ENCODE results near the gene PPP1R12C. TPM values are rescaled to one million over a fixed set of nuclear protein-coding genes. Genes with fewer than 3 reads are reported as not detected.

Gene PPP1R12C
- total and polyA plus RNA-seq, 9 donors, result 21.4 to 152 (median 110) TPM

DNA sequence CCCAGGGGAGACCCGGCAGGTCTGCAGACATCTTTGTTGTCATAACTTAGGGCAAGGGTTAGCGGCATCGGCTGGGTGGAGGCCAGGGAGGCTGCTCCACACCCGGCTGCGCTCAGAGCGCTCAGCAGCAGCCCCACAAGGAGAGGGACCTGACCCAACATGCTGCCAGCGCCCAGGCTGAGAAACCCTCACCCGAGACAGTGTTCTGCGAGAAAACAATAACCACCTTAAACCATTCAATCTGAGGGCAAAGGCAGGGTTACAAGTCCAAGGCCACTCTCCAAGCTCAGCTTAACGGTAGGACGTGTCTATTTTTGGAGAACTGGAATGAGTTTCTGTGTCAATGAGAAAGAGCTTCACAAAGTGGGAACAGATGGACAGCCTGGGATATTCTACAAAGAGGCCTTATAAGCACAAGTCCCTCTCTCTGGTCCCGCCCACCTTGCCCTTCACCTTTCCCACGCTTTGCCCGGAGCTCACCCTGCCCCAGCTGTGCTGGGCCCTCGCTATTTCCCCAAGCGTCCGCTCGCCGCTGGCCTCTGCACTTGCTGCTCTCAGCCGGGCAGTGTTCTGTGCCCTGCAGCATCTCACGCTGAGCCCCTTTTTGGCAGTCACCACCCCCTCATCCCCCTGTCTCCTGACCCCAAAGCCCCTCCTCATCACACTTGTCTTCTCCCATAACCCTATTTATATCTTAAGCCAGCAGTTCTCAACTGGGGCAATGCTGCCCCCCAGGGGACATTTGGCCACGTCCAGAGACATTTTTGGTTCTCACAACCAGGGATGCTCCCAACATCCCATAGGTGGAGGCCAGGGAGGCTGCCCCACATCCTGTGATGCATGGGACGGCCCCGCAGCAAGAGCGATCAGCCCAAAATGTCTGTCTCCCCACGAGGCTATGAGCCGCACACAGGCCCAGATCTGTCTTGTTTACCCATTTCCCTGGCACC, 17.6 kb downstream of the PPP1R12C start:
- Histone ChIP-seq H3K4me1 (ENCODE audit: insufficient read depth) (no peaks in the 10 kb centered on the region), H3K36me3 (no peaks in the 10 kb centered on the region), H3K4me3 (no peak overlapping the region), H3K27ac (no peak overlapping the region), H3K9me3 (no peaks in the 10 kb centered on the region), H3K27me3 (no peaks in the 10 kb centered on the region)
- TF ChIP-seq CTCF (IDR thresholded peaks at IDR 0.05), result no peak
- no peak for TF ChIP-seq POLR2A (IDR thresholded peaks at IDR 0.05)
- no peak for TF ChIP-seq EP300 (IDR thresholded peaks at IDR 0.05)
- DNase-seq, result no peak
- intact Hi-C loops (cut with DNase I), result no loop called here
- 64 to 81% (median 65%) methylated on average over 27 of the region's 27 CpGs for WGBS, 3 donors

GRCh38 chr19:55098716-55099556, 18.5 kb downstream of the PPP1R12C start:
- 78 to 86% (median 79%) methylated on average over 22 to 27 of the region's 27 CpGs for WGBS, 3 donors
- TF ChIP-seq CTCF (IDR thresholded peaks at IDR 0.05) (no peak), POLR2A (IDR thresholded peaks at IDR 0.05) (no peak), EP300 (IDR thresholded peaks at IDR 0.05) (no peak)
- H3K36me3 ChIP-seq, result no peaks in the 10 kb centered on the region
- no peaks in the 10 kb centered on the region for H3K4me1 ChIP-seq (ENCODE audit: insufficient read depth)
- no peaks in the 10 kb centered on the region for H3K9me3 ChIP-seq
- no peaks in the 10 kb centered on the region for H3K27me3 ChIP-seq
- intact Hi-C loops (cut with DNase I), result no loop called here
- no peak for DNase-seq
- no peak overlapping the region for H3K4me3 ChIP-seq
- no peak overlapping the region for H3K27ac ChIP-seq

- WGBS, 3 donors, result 87 to 93% (median 88%) methylated on average over 22 to 23 of the region's 23 CpGs
- Histone ChIP-seq H3K9me3 (no peaks in the 10 kb centered on the region), H3K27me3 (no peaks in the 10 kb centered on the region), H3K4me1 (ENCODE audit: insufficient read depth) (no peaks in the 10 kb centered on the region), H3K4me3 (no peak overlapping the region), H3K27ac (no peak overlapping the region), H3K36me3 (no peaks in the 10 kb centered on the region)
- no peak for DNase-seq
- TF ChIP-seq EP300 (IDR thresholded peaks at IDR 0.05), result no peak
- TF ChIP-seq CTCF (IDR thresholded peaks at IDR 0.05), result no peak
- TF ChIP-seq POLR2A (IDR thresholded peaks at IDR 0.05), result no peak
- intact Hi-C loops (cut with DNase I), result no loop called here
Observed at GRCh38 chr19:55097864-55098715, 19.3 kb downstream of the PPP1R12C start.
